PC-9 (cell line): ENCODE data around the gene GMPPB.

Experiments used
- CTCF ChIP-seq: fragments of 200-600 bp; sonication (generic); conservative IDR thresholded peaks from 2 replicates; pipeline ENCODE4 v1.6.1; 2017; ENCODE audit warnings: mixed run types, antibody characterized with exemption, mild to moderate bottlenecking, moderate library complexity
- EZH2 ChIP-seq: fragments of 200-600 bp; sonication (generic); IDR thresholded peaks from 2 replicates; pipeline ENCODE4 v1.8.0; 2017; ENCODE audit warnings: antibody characterized with exemption, low read depth

GRCh38 chr3:49716169-49716568, 7.6 kb downstream of the GMPPB start:
- TF ChIP-seq CTCF (no peak), EZH2 (no peak)
